ENCODE results near the gene KIF5C.
"Not testable (repeated sequence)": the region's sequence is repeated elsewhere in the genome, so short reads cannot be mapped to it uniquely, and the experiment has no call there.

The KIF5C gene

DNA sequence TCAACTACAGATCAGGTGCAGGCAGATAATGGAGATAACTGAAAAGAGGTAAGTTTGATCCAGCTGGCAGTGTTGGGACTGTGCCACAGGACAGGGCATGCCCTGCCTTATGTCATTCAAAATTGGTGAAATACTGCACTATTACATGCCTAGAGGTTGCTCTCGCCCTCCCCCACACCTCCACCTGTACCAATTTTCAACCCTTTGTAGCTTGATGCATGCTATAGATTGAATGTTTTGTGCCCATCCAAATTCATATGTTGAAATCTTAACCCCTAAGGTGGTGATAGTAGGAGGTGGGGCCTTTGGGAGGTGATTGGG lies 91.4 kb downstream of the KIF5C start:
- no peak for DNase-seq (ENCODE audit: low spot score)

DNA sequence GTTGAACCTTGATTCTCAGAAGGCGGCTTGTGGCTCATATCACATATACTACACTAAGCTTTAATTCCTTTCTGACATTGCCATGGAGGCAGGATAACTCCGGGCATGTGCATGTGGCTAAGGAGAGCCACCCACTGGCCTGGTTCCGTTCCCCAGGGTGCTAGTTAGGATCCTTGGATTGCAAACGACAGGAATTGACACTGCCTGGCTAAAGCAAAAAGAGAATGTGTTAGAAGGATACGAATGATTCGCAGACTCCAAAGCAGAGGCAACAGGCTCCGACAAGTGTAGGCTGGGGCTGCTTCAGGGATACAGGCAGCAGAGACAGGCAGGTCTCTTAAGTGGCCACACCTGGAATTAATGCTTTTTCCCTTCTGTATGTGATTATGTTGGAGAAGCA lies 92.0 kb downstream of the KIF5C start:
- no peak for DNase-seq (ENCODE audit: low spot score)

DNA sequence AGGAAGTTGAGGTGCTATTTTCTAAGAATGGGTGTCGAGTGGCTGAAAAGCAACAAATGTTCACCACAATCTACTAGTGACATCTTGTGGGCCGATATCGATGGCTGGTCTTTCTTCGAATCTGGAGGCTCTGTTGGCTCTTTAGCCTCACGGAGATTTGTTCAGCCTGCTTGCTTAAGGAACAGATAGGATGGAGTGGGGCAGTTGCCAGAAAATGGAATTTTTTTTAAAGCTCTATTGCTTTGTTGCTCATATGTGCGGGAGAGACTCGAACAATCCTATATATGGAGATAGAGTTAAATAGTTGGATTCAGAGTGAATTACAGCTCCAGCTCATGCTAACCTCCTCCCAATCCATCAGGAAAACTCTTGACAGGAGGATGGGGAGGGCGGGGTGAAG lies 92.6 kb downstream of the KIF5C start:
- DNase-seq (ENCODE audit: low spot score) = no peak

DNA sequence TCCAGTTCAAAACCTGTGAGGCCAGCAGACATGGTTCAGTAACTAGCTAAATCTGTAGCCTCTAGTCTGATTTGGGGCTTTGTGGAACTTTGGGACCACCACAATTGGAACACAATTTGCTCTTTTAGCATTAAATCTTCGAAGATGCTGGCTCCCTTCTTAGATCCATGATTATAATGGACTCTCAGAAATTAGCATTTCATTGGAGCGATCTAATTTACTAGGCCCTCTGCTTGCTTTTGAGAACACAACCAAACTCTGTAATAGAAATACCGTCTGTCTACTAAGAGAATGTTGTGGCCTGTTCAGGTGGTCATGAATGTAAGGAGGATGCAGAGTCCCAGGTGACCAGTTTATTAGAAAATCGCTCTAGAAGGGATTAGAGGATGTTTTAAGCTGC lies 93.3 kb downstream of the KIF5C start:
- DNase-seq (ENCODE audit: low spot score) = no peak

DNA sequence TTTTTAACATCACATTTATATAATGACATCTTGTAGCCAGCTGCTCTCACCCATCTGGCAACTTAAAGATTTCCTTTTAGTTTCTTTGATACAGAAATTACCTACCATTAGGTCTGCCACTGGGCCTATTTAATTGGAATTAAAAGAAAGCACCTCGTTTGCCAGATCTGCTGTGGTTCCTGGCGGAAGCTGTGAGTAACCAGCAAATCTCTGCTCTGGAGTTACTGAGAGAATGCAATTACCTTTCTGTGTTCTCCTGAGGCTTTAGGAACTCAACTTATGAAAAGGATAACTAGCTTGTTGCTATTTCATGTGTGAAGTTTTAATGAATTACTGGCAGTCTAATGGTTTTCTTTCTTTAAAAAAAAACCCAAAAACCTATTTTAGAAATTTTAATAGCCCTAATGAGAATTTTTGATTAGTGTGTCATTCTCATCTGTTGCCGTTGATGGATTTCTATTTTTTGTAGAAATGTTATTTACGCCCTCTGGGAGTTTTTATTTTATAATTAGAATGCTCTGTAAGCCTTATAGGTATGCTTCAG lies 93.8 kb downstream of the KIF5C start:
- DNase-seq (ENCODE audit: low spot score) = no peak

DNA sequence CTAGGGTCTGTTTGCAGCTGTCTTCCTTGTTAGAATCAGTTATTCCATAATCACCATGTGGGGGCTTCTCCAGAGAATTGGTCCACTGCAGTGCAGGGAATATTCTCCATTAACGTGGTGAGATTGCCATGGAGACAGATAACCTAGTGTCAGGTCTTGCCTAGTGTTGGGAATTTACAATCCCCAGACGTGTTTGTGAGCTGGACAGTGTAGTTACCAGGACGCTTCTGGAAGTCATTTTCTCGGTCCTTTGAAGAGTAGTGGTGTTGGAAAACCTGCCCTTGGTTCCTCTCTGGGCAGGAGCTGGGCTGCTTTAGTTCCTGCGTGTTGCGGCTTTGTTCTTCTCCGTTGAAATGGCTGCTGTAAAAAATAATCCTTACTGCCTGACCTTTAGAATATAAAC lies 94.6 kb downstream of the KIF5C start:
- DNase-seq (ENCODE audit: low spot score) = no peak

DNA sequence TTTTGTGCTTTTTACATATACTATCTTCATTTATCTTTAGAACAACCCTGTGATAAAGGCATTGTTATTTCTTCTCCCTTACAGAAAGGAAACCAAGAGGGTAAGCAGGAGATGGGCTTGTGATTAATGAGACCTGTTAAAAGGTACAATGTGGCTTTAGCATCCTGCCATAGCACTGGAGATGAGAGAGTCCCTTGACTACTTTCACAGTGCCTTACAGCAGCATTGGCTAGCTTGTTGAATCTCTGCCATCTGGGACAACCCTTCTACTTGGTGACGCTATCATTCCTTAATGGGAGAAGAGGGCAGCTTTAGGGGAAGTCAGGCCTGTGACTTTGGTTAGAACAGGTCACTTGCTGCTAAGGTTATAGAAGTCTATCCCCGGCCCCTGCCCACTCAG lies 95.4 kb downstream of the KIF5C start:
- DNase-seq (ENCODE audit: low spot score) = no peak

DNA sequence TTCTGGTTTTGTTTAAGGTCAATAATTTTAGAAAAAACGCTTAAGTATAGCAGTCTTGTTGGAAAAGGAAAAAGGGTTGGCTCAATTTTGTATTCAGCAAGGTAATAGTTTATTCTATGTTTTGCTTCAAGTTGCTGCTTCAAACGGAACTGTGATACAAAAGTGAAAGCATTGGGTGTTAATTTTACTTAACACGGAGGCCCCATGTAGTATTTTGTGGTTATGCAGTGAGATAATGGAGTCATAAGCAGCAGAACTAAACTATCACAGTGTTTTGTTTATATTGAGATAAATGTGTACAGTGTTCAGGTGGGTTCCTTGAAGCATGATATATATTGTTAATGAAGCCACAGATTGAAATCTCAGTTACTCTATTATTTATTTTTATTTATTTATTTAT lies 96.5 kb downstream of the KIF5C start:
- no peak for DNase-seq (ENCODE audit: low spot score)

DNA sequence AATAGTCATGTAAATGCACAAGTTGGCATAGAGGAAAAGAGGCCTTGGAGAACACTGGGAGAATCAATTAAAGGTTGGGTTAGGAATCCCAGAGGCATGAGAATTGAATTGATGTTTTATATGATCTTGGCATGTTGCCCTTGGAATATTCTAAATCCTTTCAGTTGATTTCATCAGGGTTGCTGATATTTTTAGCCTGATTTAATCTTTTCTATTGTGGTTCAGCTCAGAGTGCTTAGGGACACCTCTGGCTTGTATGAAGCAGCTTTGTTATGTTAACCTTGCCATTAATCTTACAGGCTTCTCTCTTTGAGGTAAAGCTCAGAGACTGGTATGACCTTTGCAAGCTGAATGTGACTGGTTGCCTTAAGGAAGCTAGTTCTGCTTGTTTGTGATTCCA lies 99.1 kb downstream of the KIF5C start:
- no peak for DNase-seq (ENCODE audit: low spot score)

DNA sequence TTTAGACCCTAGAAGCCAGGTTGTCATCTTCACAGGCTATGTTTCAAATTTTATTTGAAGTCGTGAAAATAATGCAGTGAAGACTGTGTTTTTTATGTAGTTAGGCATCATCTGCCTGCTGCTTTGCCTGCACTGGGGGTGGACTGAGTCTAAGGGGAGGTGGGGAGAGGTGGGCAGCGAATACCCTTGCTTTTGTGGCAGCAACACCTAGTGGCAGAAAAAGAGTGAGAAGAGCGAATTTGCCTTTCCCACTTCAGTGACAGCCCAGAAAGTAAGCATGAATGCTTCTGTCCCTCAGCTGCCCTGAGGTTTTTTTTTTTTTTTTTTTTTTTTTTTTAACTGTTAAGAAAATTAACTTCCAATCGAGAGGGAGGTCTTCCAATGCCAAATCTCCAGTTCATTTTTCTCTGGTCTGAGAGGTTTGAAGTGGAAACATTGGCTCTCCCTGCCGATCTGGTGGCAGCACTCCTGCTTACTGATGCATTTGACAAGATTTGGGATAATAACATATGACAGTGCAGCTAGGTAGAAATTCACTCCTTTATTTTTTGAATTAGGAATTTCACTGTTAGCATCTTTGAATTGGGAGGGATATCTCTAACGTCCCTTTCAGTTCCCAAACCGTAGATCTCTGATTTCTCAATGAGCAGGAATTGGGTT lies 103.1 kb downstream of the KIF5C start:
- DNase-seq (ENCODE audit: low spot score) = no peak

DNA sequence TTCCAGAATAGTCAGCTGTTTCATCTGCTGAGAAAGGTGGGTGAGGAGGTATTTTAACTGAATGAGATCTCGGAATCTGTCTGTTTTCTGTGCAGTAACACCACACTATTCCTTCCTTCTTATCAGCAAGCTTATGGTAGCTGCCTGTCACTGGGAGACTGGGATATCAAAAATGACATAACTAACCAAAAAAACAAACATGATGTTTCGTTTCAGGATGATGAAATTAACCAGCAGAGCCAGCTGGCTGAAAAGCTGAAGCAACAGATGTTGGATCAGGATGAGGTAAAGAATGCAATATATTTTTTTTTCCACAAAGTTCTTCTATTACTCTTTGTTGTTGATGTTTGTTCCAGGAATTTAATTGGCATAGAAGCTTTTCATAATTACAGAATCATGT lies 103.7 kb downstream of the KIF5C start:
- DNase-seq (ENCODE audit: low spot score) = no peak

DNA sequence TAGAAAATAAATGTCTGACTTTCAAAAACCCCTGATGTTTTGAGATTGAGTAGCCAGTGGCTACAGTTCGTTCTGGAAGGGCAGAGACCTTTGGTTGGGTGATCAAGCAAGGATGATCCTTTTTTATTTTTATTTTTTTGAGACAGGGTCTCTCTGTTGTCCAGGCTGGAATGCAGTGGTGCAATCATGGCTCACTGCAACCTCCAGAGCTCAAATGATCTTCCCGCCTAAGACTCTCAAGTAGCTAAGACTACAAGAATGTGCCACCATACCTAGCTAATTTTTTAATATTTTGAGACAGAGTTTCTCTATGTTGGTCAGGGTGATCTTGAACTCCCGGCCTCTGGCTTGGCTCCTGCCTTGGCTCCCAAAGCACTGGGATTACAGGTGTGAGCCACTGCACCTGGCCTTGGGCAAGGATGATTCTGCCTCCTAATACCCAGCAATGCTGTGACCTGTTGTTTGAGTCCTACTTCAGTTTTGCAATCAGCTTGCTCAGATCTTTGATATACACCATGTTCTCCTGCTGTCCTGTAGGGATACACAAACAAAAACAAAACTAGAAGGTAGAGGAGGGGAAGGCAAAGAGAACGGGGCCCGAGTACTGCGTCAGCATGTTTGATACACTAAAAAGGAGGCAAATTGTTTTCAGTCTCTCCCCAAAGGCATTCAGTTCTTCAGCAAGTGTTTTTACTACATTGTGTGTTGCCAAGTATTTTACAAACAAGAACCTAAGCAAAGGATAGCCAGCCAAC lies 104.3 kb downstream of the KIF5C start:
- no peak for DNase-seq (ENCODE audit: low spot score)

DNA sequence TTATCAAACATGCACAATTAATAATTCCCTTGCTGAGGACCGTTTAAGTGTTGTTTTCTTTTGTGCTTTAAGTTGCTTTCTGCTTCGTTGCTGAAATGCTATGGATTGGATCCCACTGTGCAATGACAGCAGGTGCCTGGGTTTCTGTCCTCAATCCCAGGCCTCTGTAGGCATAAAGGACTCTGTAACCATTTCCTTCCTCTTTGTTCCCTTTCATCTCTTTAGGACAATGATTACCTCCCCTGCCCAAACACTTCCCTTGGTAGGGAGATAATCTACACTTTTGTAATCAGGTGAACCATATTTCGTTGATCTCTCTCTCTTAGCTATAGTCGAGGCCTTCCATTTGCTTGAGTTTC lies 104.9 kb downstream of the KIF5C start:
- DNase-seq (ENCODE audit: low spot score) = no peak

DNA sequence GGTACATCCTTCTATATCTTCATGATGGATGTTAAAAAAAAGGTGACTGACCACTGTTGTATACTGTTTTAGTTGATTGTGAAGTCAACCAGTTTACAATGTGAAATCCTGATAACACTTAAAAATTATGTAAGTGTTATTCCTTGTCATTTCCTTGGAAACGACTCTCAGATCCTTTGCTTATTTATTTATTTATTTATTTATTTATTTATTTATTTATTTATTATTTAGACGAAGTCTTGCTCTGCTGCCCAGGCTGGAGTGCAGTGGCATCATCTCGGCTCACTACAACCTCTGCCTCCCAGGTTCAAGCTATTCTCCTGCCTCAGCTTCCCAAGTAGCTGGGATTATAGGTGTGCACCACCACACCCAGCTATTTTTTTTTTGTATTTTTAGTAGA lies 105.5 kb downstream of the KIF5C start:
- not testable (repeated sequence) for DNase-seq (ENCODE audit: low spot score)

DNA sequence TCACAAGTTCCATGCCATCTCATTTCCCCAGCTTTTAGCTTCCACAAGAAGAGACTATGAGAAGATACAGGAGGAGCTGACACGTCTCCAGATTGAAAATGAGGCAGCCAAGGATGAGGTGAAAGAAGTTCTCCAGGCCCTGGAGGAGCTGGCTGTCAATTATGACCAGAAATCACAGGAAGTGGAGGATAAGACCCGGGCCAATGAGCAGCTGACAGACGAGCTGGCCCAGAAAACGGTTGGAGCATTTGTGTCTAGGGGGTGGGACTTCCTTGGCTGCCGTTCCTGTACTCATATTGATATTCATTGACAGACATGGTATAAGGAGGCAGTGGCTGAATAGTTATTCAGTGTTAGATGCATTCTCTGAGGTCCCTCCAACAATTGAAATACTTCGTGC lies 106.3 kb downstream of the KIF5C start:
- no peak for DNase-seq (ENCODE audit: low spot score)

DNA sequence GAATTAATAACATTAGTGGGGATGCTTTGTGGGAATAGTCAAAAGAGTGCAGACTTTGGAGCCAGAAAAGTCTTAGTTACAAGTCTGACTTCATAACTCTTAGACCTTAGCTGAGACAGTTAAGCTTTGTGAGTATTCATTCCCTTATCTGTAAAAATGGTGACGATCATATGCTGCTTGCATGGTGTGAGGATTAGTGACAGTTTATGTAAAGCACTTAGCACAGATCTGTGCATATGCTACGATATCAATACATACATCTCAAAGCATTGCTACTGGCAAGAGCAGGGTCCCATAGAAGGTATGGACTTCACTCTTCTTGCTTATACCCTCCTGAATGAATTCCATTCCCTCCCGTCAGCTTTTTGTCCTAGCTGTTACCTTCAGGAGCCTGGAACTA lies 106.8 kb downstream of the KIF5C start:
- no peak for DNase-seq (ENCODE audit: low spot score)

DNA sequence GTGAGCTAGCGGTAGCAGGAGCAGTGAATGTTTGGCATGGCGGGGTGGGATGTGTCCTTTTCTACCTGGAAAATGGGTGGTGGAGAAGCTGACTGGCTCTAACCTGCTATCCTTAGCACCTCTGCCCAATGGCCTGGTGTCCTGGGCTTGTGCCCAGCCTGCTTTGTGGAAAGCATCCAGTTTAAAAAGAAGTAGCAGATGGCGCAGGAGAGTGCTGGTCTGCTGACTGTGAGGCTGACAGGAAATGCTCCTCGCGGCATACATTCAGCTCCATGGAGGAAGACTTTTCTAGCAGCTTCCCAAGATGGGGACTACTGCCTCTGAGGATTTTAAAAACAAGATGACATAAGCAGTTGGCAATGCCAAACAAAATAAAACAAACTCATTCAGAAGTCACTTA lies 107.3 kb downstream of the KIF5C start:
- DNase-seq (ENCODE audit: low spot score) = no peak

DNA sequence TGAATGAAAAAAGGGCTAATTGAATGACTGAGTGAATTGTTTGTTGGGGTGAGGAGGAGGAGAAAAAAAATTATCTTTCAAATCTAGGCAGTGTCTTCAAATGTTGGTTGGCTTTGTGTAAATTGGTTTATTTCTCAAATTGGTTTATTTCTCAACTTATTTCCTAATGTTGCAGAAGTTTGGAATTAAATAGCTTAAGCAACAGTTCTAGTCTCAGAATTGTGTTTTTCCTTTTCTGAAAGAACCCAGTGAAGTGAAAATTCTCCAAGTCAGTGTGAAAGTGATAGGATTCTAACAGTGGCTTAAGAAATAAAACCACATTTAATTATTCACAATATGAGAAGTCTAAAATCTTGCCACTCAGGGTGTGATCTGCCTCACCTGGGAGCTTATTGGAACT lies 108.9 kb downstream of the KIF5C start:
- DNase-seq (ENCODE audit: low spot score) = no peak

DNA sequence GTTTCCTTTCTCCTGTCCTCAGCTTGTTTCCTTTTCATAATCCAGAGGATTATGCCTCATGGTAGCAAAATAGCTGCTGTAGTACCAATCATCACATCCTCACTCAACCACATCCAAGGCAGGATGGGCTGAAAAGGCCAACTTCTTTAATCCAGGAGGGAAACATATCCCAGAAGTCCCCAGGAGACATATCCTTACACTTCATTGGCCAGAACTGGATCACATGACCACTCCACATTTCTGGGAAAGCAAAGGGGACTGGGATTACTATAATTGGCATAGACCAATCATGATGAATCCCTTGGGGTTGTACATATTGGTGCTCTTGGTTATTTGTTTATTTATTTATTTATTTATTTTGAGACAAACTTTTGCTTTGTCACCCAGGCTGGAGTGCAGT lies 109.4 kb downstream of the KIF5C start:
- DNase-seq (ENCODE audit: low spot score) = no peak

DNA sequence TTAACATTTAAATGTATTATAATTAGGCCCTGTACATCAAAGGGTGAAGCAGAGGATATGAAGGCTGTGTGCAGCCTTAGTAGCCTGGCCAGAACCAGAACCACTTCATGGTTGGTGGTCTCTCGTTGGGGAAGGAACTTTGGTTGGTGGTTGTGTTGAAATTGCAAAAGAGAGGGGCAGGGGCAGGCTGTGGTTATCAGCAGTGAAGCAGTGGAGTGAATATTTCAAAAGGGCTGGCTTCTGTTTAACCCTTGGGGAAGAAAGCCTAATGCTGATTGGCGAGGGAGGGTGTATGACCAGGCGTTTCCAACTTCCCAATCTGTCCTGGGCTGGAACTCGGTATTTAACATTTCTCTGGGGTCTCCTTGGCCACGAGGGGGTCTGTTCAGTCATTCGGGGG lies 112.3 kb downstream of the KIF5C start:
- no peak for DNase-seq (ENCODE audit: low spot score)

DNA sequence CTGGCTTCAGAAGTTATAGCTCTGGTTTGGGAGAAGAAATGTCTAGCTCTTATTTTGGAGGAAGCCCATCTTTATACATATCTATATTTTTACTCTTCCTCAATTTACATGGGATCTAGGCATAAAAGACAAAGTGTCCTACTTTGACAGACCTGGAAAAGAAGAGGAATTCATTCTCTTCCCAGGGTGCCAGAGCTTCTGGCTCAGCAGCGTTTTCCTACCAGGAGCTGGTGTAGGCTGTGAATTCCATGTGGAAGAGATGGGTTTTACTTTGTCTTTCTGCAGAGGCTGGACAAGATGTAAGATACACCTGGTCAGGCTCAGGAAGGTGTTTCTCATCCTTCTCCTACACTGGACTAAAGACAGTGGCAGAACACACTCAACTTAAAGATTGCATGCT lies 113.3 kb downstream of the KIF5C start:
- DNase-seq (ENCODE audit: low spot score) = no peak

DNA sequence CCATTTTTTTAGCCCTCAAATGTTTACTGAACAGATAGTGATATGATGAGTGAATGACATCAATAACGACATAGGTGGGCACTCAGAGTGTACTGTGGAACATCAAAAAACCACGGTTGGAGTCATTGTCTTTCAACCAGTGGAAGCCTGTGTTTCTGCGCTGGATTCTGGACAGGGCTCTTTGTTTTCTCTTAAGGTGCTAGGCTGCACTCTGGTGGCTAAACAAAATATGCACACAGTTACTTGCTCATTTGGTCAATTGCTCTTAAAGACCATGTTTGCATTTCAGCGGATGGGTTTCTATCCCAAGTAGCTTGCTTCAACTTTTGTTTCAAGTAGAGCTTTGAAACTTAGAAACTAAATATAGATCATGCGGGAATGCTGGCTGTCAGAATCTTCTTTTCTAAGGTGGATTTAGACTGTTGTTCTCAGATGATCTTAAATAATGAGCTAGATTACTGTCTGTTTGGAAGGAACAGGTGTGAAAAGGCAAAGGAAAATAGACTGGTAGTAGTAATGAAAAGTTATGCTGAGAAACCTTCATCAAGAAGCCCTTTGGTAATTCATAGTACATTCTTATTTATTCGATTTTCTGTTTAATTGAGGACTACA lies 115.0 kb downstream of the KIF5C start:
- DNase-seq (ENCODE audit: low spot score) = peak; percentile 80

DNA sequence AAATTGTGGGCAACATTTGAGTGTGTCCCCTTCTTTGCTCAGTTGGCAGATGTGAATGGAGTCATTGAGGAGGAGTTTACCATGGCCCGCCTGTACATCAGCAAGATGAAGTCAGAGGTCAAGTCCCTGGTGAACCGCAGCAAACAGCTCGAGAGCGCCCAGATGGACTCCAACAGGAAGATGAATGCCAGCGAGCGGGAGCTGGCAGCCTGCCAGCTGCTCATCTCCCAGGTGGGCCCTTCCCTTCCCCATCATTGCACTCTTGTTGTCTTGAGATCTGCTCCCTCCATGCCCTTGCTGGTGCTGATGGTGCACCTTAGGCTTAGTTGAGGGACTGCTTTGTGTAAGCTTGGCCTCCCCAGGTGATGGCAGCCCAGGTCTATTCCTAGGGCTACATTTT lies 115.9 kb downstream of the KIF5C start:
- no peak for DNase-seq (ENCODE audit: low spot score)

DNA sequence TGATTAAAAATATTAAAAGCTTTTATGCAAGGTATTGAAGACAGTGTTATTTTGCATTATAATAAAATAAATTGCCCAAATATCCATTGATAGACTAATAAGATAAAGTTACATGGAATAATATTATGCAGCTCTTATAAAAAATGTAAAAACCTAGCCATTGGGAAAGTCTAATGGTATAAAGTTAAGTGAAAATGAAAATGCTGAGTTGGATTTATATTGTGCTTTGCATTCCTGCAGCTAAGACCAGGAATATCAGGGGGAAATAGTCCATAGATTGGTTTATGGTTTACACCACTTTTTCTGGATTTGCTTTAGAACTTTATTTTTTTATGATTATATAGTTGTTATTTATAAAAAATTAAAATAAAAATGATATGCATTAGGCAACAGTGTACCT lies 117.4 kb downstream of the KIF5C start:
- no peak for DNase-seq (ENCODE audit: low spot score)
